T-helper 1 cell treated with Interleukin-12 subunit alpha and Interleukin-12 subunit beta and Interleukin-4 antibody, amounts not matched to agents 30 ng/mL and 1 ng/mL, for 36 hours (primary cell): Measurements from ENCODE around the gene MYEOV. TPM values are rescaled to one million over a fixed set of nuclear protein-coding genes. Genes with fewer than 3 reads are reported as not detected.

Experiments
- intact Hi-C: fragments of 100-400 bp; cut with micrococcal nuclease; formaldehyde crosslinking; loops from one replicate; pipeline ENCODE4 v1.15.1; 2024
- total RNA-seq: library from RNA; stranded (reverse); gene quantifications from 2 replicates; pipeline ENCODE4 v1.2.3, GENCODE V29; 2022

Gene MYEOV
- total RNA-seq, 1 donor from 2014 or later: not detected

DNA sequence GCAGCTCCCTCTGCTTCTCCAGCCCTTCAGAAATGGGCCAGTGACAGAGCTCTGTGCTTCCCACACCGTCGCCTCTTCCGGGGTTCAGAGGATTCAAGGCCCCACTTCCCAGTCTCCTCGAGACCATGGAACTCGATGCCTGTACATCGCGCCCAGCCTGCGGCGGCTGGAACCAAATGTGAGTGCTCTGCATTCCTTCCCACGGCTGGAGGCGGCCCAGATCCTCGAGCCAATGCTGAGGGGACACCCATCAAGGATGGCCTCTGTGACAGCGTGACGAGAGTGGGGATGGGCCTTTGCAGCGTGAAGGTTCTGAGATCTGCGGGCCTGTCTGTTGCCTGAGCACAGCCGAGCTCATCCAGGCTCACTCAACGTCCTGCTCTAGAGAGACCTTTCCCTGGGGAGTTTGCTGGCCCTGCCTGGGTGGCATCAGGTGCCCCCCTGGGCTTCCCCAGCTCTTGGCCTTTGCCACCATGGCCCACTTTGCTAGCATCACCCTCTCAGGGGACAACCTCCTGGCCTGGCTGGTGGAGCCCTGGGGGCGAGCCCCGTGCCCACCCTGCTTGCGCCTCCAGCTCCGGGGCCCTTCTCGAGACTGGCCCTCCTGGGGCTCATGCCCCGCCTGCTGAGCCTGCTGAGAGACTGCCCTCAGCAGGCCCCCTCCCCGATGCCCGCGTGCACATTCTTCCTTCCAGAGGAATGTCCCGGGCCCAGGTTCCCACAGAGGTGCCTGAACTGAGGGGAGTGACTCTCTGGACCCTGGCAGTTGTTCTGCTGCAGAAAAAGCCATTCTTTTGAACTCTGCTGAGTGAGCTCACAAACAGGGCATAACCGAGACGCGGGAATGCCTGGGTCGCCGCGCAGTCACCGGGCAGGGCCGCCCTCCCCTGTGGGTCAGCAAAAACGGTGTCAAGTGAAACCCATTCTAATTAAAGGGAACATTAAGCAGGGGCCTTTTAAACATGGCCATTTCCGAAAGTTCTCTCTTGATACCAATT, 7.3 kb upstream of the MYEOV start:
- intact Hi-C loops: no loop called here

DNA sequence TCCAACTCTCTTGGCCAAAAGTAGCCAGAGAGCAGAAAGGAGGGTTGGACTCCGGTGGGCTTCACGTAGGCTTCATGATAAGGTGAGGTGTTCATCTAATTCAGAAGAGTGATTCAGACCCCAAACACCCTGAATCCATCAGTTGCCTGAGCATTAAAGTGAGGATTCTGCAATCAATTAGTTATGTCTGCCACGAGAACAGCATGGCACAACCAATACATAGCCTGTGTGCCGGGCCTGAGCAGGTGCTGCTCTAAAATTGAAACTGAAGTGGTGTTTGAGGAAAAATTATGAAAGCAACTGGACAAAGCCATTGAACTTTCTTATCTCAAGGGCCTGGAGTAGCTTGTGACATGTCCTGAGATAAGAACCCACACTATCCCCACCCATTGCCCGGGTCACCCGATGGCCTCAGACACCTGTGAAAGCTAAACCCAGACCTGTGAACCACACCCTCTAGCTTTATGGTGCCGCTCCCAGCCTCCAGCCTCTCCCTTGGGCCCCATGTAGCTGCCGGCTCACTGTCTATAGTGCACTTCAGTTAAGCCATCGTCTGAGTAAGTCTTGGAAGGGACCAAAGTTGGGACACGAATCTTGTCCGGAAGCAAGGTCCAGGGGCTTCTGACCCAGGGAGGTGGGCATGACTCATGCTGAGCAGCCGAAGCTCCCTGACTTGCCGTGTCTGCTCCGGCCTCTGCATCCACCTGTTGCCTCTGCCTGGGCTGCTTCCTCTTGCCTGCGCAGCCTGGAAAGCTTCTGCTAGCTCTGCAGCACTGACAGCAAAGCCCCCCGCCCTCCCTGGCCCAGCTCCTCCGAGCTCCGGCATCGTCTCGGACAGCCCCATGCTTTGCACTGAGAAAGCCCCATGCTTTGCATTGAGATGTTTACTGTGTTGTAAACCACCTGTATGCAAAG, 5.7 kb upstream of the MYEOV start:
- intact Hi-C loops: no loop called here

DNA sequence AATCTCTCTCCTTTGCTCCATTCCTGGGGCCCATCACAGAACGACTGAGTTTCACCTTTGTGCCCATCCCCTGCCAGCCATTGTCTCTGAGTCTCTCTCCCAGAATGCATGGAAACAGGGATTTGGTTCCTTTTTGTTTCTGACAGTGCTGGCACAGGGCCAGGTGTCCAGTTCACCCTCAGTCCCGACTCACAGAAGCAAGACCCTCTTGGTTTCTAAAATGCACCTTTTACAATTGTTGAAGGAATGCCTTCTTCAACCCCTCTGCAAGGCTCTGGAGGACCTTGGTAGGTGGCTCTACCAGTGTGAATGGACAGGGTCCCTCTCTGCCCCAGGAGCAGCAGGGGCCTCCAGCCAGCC, 5.1 kb upstream of the MYEOV start:
- intact Hi-C loops: no loop called here

DNA sequence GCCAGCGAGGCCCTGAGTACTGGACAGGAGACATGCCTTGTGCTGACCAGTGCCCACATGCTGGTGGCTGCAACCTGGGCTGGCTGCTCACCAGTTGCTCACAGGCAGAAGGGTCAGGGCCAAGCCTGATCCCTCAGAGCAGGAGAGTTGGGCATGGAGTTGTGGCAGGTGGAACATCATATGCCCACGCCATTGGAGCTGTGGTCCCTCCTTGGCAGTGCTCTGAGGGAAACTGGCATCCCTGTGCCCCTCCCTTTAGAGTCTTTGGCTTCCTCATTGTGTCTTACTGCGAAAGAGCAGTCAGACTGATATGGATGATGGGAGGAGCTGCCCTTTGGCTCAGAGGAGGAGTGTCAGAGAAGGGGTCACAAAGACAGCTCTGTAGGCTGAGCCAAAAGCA, 3.1 kb upstream of the MYEOV start:
- intact Hi-C loops: no loop called here

DNA sequence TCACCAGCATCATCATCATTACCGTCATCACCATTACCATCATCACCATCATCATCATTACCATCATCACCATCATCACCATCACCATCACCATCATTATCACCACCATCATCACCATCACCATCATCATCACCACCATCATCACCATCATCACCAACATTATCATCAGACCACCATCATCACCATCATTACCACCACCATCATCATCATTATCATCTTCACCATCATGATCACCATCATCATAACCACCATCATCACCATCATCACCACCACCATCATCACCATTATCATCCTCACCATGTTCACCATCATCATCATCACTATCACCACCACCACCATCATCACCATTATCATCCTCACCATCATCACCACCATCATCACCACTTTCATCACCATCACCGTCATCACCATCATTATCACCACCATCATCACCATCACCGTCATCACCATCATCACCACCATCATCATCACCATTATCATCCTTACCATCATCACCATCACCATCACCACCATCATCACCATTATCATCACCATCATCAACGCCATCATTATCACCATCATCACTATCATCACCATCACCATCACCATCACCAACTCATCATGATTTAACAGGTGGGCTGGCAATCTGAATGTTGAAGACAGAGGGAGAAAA, 2.4 kb upstream of the MYEOV start:
- intact Hi-C loops: loop anchor here (1.0 kb wide), 3 partner anchors 190 to 352 kb away; no protein-coding TSS in a partner anchor

DNA sequence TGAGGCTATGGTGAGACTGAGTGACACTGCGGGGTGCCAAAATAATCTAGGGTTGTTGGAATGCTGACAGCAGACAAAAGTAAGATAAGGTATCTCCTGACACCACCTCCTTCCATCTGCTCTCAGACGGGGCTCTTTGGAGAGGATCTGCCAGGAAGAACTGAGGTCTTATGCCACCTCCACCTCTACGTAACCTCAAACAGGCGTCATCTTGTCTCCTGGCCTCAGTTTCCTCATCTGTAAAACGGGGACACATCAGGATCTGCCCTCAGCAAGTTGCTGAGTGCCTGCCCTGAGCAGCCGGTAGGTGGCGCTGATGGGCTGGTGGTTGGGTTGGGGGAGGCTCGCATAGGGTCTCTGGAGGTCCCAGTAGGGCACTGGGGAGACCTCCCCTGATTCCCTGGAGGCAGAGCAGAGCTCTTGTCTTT, 1.7 kb upstream of the MYEOV start:
- intact Hi-C loops: loop anchor here (1.0 kb wide), 3 partner anchors 191 to 351 kb away; no protein-coding TSS in a partner anchor

DNA sequence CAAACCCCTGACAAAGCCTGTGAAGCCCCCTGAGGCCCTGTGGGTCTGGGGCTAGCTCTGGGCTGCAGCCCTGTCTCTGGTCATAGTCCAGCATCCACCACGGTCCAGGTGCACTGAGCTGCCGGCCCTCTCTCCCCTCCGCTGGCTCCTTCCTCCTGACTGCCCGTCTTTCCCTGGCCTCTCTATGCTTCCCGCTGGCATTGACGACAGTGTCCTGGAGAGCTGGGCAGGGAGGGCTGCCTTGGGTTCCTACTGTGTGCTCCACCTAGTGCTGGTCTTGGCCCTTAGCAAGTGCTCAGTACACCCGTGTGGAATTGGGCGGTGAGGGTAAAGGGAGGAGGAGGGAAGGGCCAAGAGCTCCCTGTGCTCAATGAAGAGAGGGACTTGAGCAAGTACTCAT, 868 bp upstream of the MYEOV start:
- intact Hi-C loops: no loop called here

DNA sequence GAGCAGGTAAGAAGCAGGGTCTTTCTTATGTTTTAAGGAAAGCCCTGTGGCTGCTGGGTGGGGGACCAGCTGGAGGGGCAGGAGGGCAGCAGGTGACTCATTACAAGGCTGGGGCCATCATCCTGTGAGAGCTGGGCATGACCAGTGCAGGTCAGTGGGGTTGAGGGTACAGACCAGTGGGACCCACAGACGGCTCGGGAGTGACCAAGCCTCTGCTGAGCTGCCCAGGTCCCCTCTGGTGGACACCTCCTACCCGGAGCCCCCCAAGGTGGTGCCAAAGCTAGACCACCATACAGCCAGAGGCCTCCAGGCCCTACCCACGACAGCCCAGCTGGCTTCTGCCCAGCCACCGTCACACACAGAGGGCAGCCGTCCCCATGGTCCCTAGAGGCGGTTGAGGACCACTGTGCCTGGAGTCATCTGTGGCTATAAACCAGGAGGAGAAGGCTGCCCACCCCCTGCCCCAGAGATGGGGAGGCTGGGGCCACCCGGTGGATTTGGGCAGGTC, 670 bp downstream of the MYEOV start:
- intact Hi-C loops: loop anchor here (5.0 kb wide), 2 partner anchors 392 to 452 kb away; partner anchors contain the start of genes CPT1A, IGHMBP2 and MRPL21

DNA sequence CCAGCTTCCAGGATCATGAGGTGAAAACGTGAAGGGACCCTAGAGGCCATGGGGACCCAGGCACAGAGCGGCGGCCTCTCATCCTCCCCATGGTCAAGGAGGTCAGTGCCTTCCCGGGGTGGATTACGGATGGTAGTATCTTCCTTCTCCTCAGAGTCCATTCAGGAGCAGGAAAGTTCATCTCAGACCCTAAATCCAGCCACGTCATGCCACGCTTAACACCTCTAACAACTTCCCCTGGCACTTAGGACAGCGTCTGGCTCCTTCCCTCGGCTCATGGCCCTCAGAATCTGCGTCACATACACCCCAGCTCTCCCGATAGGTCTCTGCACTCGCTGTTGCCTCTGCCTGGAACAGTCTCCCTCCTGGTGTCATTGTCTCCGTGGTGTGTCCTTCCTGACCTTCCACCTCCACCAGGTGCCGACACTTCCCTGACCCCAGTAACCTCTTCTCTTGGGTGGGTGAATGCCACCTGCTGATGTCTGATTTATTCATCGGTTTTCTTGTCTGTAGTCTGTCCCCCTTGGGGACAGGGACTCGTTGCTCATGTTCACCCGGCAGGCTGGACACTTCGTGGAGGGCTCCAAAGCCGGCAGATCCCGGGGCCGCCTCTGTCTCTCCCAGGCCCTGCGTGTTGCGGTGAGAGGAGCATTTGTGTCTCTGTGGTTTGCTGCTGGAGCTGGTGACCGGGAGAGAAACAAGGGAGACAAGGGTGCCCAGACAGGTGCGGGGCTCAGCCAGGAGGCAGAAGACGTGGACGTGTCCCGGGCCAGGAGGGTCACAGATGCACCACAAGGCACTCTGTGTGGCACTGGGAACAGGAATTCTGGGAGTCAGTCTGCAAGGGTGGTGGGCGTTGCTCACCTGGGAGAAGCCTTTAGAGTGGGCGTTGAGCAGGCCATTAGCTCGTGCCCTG, 1.4 kb downstream of the MYEOV start:
- intact Hi-C loops: loop anchor here (5.0 kb wide), 2 partner anchors 393 to 453 kb away; partner anchors contain the start of genes CPT1A, IGHMBP2 and MRPL21

DNA sequence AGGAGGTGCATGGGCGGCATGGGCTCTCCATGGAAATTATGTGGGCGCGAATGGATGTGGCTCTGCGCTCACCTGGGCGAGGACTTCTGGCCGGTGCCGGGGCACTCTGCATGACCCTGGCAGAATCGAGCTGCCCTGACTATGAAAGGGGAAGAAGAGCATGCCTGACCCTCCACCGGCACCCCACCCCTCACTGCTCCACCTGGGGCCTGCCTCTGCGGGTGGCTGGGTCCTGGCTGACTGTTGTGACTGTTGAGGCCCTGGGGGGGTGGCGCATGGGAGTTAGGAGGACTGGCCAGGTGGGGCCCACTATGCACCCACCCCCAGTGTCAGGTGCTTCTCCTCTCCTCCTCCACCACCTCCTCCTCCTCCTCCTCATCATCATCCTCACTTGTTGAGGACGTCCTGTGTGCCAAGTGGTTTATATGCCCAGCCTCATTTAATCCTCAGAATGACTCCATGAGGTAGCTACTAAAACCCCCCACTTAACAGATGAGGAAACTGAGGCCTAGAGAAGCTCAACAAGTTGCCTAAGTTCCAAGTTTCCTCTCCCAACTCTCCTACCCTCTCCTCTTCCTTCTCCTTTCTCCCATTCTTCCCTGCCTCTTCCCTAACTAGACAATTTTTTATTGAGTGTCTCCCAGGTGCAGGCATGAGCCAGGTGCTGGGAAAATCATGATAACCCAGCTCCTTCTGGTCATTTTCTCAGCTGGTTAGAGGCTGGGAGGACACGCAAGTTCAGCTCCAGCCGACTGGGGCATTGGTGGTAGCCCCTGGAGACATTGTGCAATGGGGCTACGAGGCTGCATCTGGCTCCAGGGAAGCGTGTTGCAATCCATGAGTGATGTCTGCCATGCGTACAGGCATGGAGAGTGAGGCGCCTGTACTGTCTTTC, 2.3 kb downstream of the MYEOV start:
- intact Hi-C loops: loop anchor here (2.0 to 5.0 kb wide), 5 partner anchors 17 to 835 kb away; partner anchors contain the start of genes CPT1A, IGHMBP2, MRPL21 and PPP6R3

DNA sequence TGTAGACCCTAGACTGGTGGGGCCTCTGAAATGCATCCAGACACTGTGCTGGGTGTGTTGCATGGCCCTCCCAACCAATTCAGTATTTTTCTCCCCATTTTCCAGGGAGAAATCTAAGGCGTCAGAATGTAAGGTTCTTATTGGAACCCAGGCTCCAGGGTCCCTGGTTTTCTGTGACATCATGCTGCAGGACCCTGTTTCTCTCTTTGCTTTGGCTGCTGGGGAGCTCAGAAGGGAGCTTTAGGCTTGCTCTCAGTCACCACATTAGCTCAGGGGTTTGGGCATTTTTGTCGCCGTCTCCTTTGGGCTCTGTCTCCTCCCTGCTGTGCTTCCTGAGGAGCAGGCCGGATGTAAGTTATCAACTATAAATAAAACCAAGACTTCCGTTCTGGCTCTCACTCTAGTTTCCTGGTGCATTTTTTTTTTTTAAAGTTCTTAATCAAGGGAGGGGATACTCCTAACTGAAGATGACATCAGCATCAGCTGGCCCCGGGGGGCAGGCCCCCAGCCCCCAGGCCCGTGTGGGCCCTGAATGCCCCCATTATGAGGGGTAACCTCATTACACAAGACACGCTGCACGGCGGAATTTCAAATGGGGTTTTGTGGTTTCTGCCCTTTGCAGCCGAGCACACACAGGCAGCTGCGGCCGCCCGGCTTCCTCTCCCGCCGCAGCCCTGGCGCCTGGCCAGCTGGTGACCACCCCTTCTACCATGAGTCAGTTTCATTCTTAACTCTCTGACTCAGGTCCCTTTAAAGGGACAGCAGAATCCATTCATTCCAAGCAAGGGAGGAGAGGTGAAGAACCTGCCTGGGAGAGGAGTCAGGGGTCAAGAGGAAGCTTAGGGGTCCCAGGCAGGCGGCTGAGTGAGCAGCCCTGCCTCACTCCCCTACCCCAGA, 3.2 kb downstream of the MYEOV start:
- intact Hi-C loops: loop anchor here (1.0 to 5.0 kb wide), 11 partner anchors 16 to 906 kb away; partner anchors contain the start of genes CPT1A, FADD, IGHMBP2 and LTO1

DNA sequence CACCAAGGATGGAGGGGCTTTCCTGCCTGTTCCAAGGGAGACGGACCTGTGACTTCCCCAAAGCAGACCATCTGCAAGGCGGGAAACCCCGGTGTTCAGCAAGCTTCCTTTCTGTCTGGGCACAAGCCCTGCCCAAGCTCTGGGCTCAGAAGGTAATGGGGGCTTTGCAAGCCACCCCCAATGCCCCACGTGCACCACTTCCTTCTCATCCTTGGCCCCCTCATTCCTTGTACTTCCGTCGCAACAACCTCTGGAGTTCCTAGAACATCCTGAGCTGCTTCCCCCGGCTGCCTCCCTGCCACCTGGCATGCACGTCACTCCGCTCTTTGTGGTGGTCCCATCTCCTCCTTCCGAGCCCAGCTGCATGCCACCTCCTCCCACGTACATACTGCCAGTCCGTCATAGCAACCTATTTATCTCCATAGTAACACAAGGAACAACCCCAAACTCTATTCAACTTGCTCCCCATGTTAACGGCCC, 3.9 kb downstream of the MYEOV start:
- intact Hi-C loops: loop anchor here (1.0 to 5.0 kb wide), 11 partner anchors 15 to 905 kb away; partner anchors contain the start of genes CPT1A, FADD, IGHMBP2 and LTO1

DNA sequence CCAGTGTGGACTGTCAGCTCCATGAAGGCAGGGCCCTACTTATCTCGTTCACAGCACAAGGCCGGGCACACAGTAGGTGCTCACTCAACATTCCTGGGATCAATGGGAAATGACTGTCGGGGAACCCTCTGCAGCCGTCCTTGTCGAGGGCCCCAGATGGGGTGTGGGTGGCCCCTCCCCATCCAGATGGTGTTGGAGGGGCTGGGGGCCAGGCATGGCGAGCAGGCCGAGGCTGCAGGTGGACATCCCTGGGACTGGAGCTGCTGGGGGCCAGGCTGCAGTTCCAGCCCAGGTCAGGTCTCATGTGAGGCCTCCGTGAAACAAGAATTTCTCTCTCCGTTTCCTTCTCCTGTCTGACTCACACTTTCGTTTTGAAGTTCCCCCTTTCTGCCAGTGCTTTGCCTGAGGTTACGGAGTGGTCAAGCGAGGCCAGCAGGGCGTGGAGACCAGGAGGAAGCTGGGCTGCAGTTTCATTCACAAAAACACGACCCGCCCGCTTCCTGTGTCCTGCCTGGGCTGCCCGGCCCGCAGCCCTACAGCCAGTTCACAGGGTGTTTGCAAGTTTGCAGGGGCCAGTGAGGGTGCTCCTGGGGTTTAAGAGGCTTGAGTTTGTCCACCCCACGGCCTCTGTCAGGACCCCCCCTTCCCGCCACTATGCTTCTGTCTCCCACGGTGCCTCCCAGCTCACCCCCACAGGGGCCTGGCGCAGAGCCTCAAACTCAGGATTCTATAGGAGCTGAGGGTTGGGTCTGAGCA, 4.5 kb downstream of the MYEOV start:
- intact Hi-C loops: loop anchor here (5.0 kb wide), 2 partner anchors 396 to 456 kb away; partner anchors contain the start of genes CPT1A, IGHMBP2 and MRPL21

DNA sequence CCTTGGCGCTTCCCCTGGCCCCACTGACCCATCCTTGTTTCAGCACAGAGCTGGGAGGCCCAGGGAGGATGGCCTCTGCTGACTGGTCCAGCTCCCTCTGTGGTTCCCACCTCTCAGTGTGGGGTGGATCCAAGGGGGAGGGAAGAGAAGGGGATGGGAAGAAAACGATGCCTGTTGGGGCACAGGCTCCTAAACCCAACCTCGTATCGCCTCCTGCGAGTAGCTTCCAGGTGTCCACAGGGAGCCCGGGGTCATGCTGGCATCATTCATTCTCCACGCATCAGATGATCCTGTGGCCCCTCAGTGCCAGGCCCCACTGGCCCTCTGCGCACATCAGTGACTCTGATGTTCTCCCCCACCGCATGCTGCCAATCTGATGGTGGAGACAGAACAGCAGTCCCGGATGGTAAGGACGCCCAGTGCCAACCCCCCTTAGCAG, 5.1 kb downstream of the MYEOV start:
- intact Hi-C loops: loop anchor here (5.0 kb wide), 2 partner anchors 397 to 457 kb away; partner anchors contain the start of genes CPT1A, IGHMBP2 and MRPL21

DNA sequence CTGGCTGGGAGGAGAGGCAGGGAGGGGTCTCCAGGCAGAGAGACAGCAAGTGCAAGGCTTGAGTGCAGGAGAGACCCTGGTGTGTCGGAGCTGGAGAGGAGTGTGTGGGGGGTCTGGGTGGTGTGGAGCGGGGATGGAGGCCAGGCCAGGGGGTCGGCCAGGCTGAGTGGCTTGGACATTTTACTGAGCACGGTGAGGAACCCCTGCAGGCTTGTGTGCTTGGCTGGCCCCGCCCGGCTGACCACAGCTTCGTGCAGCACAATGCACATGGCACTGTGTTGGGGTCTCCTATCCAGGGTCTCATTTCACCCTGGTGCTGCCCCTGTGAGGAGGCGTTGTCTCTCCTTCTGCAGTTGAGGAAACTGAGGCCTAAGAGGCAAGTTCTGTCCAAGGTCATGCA, 5.6 kb downstream of the MYEOV start:
- intact Hi-C loops: loop anchor here (5.0 kb wide), 2 partner anchors 397 to 457 kb away; partner anchors contain the start of genes CPT1A, IGHMBP2 and MRPL21
